Gastroesophageal sphincter (tissue), 4 donors: ENCODE measurements around the gene ESCO1. TPM values are rescaled to one million over a fixed set of nuclear protein-coding genes. Genes with fewer than 3 reads are reported as not detected.

Experiments
- ATAC-seq: fragments of 150-250 bp; one replicate; pipeline ENCODE4 v1.9.1; 2016; ENCODE audit warnings: mild to moderate bottlenecking, moderate library complexity
- H3K27ac ChIP-seq, 4 donors: fragments of 200-600 bp; sonication (generic) in 3 of 4; 1 replicate in 3 of 4; 2 replicates in 1 of 4; pipeline ENCODE4 v1.5.1; 2016 to 2019
- H3K27me3 ChIP-seq: fragments of 200-600 bp; sonication (generic); one replicate; pipeline ENCODE4 v1.5.1; 2019
- H3K36me3 ChIP-seq, 2 donors: fragments of 200-600 bp; sonication (generic); one replicate each; pipeline ENCODE4 v1.5.1; 2019; ENCODE audit warnings: control low read depth in 1 of 2
- H3K4me1 ChIP-seq, 3 donors: fragments of 200-600 bp; sonication (generic); 1 replicate in 2 of 3; 2 replicates in 1 of 3; pipeline ENCODE4 v1.5.1; 2016 to 2019; ENCODE audit warnings: control low read depth in 2 of 3
- H3K4me3 ChIP-seq, 2 donors: fragments of 200-600 bp; sonication (generic); one replicate each; pipeline ENCODE4 v1.5.1; 2019; ENCODE audit warnings: mild to moderate bottlenecking in 1 of 2, moderate library complexity in 1 of 2
- H3K9me3 ChIP-seq, 3 donors: fragments of 200-600 bp; sonication (generic); one replicate each; pipeline ENCODE4 v1.5.1; 2017 to 2019; ENCODE audit warnings: control low read depth in 2 of 3
- EP300 ChIP-seq: sonication (generic); formaldehyde crosslinking; IDR thresholded peaks from one replicate; pipeline ENCODE4 v1.6.1; 2017; ENCODE audit warnings: antibody characterized with exemption, mild to moderate bottlenecking
- POLR2A ChIP-seq, 2 donors: fragments of 450-650 bp; IDR thresholded peaks; one replicate each; pipeline ENCODE4 v1.6.1; 2017; ENCODE audit warnings: antibody characterized with exemption in 2 of 2, mild to moderate bottlenecking in 2 of 2, moderate library complexity in 1 of 2
- POLR2AphosphoS5 ChIP-seq: sonication (generic); formaldehyde crosslinking; IDR thresholded peaks from one replicate; pipeline ENCODE4 v1.6.1; 2017; ENCODE audit warnings: antibody characterized with exemption
- WGBS, 2 donors: methylation state at CpG; one replicate each; pipeline ENCODE4 v1.1.5; 2018; ENCODE audit warnings: low coverage in 1 of 2; 5-methylcytosine and 5-hydroxymethylcytosine counted together
- total RNA-seq, 4 donors: library from RNA; depleted of rRNA; stranded (reverse); fragments of >200 nt; gene quantifications; one replicate each; pipeline ENCODE4 v1.1.0, GENCODE V29; 2016
- TF ChIP-seq, protein P1 (sequence below), 4 experiments: fragments of 200-600 bp in 2 of 4; fragments of 450-650 bp in 2 of 4; sonication (generic) in 1 of 4; IDR thresholded peaks; one replicate each; pipeline ENCODE4 v1.5.1; 2017 to 2019; ENCODE audit warnings: antibody characterized with exemption in 4 of 4, mild to moderate bottlenecking in 2 of 4, moderate library complexity in 2 of 4

The ESCO1 gene
- total RNA-seq, 4 donors from 2014 or later, result 13.2 to 23.4 (median 19.1) TPM

DNA sequence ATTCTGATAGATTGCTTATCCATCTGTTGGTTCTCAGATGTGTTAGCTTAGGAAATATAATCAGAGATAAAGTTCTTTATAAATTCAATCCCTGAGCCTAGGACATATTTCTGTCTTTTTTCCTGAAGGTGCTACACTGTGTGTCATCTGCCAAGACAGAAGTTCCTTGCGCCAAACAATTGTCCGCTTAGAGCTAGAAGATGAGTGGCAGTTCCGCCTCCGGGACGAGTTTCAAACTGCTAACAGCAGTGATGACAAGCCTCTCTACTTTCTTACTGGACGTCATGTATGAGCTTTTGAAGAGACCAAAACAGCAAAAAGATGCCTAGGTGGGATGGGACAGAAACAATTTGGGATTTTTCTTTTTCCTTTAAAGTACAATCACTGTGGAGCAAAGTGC, 78.0 kb downstream of the ESCO1 start:
- TF ChIP-seq, protein P1, sequence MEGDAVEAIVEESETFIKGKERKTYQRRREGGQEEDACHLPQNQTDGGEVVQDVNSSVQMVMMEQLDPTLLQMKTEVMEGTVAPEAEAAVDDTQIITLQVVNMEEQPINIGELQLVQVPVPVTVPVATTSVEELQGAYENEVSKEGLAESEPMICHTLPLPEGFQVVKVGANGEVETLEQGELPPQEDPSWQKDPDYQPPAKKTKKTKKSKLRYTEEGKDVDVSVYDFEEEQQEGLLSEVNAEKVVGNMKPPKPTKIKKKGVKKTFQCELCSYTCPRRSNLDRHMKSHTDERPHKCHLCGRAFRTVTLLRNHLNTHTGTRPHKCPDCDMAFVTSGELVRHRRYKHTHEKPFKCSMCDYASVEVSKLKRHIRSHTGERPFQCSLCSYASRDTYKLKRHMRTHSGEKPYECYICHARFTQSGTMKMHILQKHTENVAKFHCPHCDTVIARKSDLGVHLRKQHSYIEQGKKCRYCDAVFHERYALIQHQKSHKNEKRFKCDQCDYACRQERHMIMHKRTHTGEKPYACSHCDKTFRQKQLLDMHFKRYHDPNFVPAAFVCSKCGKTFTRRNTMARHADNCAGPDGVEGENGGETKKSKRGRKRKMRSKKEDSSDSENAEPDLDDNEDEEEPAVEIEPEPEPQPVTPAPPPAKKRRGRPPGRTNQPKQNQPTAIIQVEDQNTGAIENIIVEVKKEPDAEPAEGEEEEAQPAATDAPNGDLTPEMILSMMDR (IDR thresholded peaks at IDR 0.05), result no peak
- TF ChIP-seq POLR2AphosphoS5 (no peak), EP300 (no peak), POLR2A (IDR thresholded peaks at IDR 0.05) (no peak)
- no peak for ATAC-seq
- Histone ChIP-seq H3K9me3 (no peaks in the 10 kb centered on the region), H3K27me3 (no peaks in the 10 kb centered on the region), H3K27ac (no peak overlapping the region), H3K36me3 (peaks cover 0 to 56% of the 10 kb centered on the region in 2 donors), H3K4me3 (no peak overlapping the region), H3K4me1 (peaks cover 0 to 28% (median 0%) of the 10 kb centered on the region in 3 donors)
- 80 to 92% methylated on average over 1 to 6 of the region's 6 CpGs for WGBS, 2 donors

DNA sequence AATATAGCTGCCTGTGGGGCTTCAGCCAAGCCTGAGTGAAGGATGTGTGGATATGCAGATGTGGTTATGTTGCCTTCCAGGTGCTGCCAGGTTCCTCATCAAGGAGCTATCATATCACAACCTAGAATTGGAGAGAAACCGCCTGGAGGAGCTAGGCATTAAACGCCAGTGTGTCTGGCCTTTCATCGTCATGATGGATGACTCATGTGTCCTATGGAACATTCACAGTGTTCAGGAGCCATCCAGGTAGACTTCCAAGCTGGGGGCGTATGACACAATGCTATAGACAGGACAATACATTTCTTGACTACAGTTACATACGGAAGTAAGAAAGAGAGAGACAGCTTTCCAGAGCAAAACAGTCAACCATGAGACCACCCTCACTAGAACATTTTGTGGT, 86.8 kb downstream of the ESCO1 start:
- H3K27ac ChIP-seq, result no peak overlapping the region
- no peaks in the 10 kb centered on the region for H3K4me1 ChIP-seq
- H3K36me3 ChIP-seq, result peaks cover 0 to 41% of the 10 kb centered on the region in 2 donors
- no peak overlapping the region for H3K4me3 ChIP-seq
- TF ChIP-seq EP300, result no peak
- no peak for TF ChIP-seq POLR2A (IDR thresholded peaks at IDR 0.05)
- TF ChIP-seq POLR2AphosphoS5, result no peak
- WGBS, 2 donors, result 87% methylated on average over 5 of the region's 5 CpGs; no CpG with 5 or more reads in 1 of the 2 donors
- no peaks in the 10 kb centered on the region for H3K9me3 ChIP-seq
- no peak for ATAC-seq
- no peaks in the 10 kb centered on the region for H3K27me3 ChIP-seq

DNA sequence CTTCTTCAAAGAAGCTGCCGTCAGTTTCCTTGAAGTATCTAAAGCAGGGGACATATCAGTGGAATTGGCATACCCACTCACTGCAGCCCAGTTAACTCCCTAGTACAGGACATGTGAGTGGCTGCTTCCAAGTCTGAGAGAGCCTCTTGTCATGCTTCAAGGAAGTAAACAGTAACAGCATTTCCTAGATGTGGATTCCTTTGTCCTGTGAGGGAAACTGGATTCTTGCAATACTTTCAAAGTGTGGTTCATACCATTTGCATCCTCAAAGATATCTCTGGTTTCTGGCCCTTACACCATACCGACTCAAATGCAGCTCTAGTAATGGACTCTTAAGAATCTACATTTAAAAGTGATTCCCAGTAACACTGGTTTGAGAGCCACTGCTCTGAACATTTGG, 87.2 kb downstream of the ESCO1 start:
- Histone ChIP-seq H3K27ac (no peak overlapping the region), H3K4me3 (no peak overlapping the region), H3K9me3 (no peaks in the 10 kb centered on the region), H3K27me3 (no peaks in the 10 kb centered on the region), H3K4me1 (no peaks in the 10 kb centered on the region), H3K36me3 (peaks cover 0 to 38% of the 10 kb centered on the region in 2 donors)
- TF ChIP-seq POLR2AphosphoS5, result no peak
- no peak for TF ChIP-seq POLR2A (IDR thresholded peaks at IDR 0.05)
- TF ChIP-seq EP300, result no peak
- TF ChIP-seq, protein P1 (IDR thresholded peaks at IDR 0.05), result no peak
- ATAC-seq, result no peak
- WGBS, 2 donors, result 83% methylated on average over 2 of the region's 2 CpGs; no CpG with 5 or more reads in 1 of the 2 donors

DNA sequence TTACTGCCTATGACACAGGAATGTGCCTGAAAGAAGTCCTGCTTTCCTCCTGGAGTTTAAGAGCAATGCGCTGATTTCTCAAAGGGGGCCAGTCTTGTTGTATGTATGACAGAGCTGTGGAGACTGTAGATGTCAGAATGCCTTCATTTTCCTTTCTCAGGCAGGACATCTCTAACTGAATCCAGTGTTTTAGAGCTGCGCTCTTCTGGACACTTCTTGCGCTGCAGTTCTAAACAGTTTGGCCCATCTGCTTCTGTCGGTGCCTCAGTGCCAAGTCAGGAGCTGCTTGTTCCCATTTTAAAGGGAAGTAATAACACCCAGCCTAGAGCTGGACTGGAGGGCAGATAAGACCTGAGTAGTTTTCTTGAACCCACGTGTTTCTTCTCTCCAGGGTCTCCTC, 91.4 kb downstream of the ESCO1 start:
- H3K27me3 ChIP-seq, result no peaks in the 10 kb centered on the region
- no peak for ATAC-seq
- H3K36me3 ChIP-seq, result peaks cover 0 to 21% of the 10 kb centered on the region in 2 donors
- TF ChIP-seq POLR2A (IDR thresholded peaks at IDR 0.05), result no peak
- TF ChIP-seq, protein P1 (IDR thresholded peaks at IDR 0.05), result no peak
- no peak for TF ChIP-seq POLR2AphosphoS5
- TF ChIP-seq EP300, result no peak
- H3K4me1 ChIP-seq, result no peaks in the 10 kb centered on the region
- H3K27ac ChIP-seq, result no peak overlapping the region
- 78 to 80% methylated on average over 5 of the region's 5 CpGs for WGBS, 2 donors
- no peaks in the 10 kb centered on the region for H3K9me3 ChIP-seq
- no peak overlapping the region for H3K4me3 ChIP-seq

DNA sequence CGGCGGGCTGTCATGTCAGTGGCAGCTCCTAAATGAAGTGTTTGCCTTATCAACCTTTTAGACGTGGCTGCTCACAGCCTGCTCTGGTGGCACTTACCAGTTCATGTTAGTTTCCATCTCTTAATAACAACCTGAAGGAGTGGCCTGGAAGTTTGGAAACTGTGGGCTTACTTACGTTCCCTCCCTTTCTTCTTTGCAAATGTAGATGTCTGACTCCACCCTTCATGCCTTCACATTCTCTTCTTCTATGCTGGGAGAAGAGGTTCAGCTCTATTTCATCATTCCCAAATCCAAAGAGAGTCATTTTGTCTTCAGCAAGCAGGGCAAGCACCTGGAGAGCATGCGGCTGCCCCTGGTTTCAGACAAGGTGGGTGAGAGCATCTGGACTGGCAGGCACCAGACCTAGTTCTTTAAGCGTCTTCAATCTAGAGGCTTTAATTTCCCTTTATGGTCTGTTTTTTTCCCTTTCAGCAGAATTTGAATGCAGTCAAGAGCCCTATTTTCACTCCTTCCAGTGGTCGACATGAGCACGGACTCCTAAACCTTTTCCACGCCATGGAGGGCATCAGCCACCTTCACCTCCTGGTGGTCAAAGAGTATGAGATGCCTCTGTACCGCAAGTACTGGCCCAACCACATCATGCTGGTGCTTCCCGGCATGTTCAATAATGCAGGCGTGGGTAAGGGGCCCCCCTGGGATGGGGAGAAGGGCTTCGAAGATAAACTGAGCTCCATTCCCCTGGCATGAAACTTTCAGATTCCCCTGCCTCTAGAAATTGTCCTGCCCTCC, 92.4 kb downstream of the ESCO1 start:
- no peak overlapping the region for H3K4me3 ChIP-seq
- no peaks in the 10 kb centered on the region for H3K27me3 ChIP-seq
- TF ChIP-seq POLR2AphosphoS5 (no peak), POLR2A (IDR thresholded peaks at IDR 0.05) (no peak), EP300 (no peak)
- TF ChIP-seq, protein P1 (IDR thresholded peaks at IDR 0.05), result no peak
- H3K36me3 ChIP-seq, result peaks cover 0 to 11% of the 10 kb centered on the region in 2 donors
- no peaks in the 10 kb centered on the region for H3K9me3 ChIP-seq
- no peak overlapping the region for H3K27ac ChIP-seq
- no peaks in the 10 kb centered on the region for H3K4me1 ChIP-seq
- 88 to 93% methylated on average over 6 to 13 of the region's 13 CpGs for WGBS, 2 donors
- ATAC-seq, result no peak
